Measurements from ENCODE around the gene THG1L.
"Not testable (repeated sequence)": the region's sequence is repeated elsewhere in the genome, so short reads cannot be mapped to it uniquely, and the experiment has no call there.

Gene THG1L

DNA sequence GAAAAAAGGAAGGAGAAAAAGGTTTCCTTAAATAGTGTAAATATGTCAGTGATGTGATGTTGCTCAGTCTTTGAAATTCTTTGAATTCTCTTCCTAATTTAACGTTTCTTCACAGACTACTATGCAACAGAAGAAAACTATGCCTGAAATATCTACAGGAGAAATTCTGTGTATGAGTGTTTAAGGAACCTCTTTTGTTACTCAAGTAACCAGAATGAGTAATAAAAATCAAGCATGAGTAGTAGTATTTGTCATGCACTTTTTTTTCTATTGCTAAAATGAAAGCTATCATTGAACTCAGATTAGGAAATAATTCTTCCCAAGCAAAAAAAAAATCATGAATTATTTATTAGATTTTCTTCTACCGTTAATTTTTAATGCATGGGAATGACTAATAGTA lies 20.3 kb upstream of the THG1L start:
- DNase-seq, result no peak
- H3K9me3 Mint-ChIP-seq, result no peaks in the 10 kb centered on the region
- H3K36me3 Mint-ChIP-seq, result peaks cover 0 to 8% of the 10 kb centered on the region in 2 donors
- no peak overlapping the region for H3K4me3 Mint-ChIP-seq
- H3K27ac Mint-ChIP-seq, result no peak overlapping the region
- H3K4me1 Mint-ChIP-seq, result peaks cover 0 to 5% of the 10 kb centered on the region in 2 donors
- no peaks in the 10 kb centered on the region for H3K27me3 Mint-ChIP-seq
- peak in 1 of 2 donors; percentile 61 for ATAC-seq (replicated peaks)

DNA sequence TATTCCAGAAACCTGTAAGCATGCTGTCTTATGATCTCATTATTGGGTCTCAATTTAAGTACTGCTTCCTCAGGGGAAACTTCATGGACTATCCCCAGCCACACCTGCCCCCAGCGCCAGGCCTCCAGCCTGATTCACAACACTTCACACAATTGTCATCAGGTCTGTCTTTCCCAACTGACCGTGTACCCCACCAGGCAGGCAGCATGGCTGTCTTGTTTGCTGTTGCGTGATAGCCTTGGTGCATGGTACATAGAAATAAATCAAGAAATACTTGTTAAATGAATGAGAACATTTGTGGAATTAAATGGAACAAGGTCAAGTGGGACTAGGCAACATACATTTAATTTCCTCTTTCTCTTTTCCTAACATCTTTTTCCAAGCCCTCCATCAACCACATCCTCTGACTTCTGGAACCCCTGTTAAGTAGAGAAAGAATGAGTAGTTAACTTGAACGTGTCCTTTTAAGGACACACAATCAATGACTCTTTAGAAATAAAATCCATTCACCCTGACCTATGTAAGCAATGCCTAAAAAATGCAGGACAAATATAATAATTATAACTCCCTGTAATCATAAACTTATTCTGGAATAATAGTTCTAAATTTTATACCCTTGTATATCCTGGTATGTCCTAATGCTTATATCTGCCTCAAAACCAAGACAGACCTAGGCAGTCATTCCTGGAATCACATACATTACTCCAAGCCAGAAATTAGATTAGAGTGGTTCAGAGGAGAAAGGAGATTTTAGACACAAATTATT lies 17.2 kb upstream of the THG1L start:
- Mint-ChIP-seq H3K27me3 (no peaks in the 10 kb centered on the region), H3K4me1 (peaks cover 13 to 16% of the 10 kb centered on the region in 2 donors), H3K27ac (no peak overlapping the region), H3K9me3 (no peaks in the 10 kb centered on the region), H3K36me3 (peaks cover 3 to 11% of the 10 kb centered on the region in 2 donors), H3K4me3 (no peak overlapping the region)
- DNase-seq (no peak), ATAC-seq (replicated peaks) (no peak)

DNA sequence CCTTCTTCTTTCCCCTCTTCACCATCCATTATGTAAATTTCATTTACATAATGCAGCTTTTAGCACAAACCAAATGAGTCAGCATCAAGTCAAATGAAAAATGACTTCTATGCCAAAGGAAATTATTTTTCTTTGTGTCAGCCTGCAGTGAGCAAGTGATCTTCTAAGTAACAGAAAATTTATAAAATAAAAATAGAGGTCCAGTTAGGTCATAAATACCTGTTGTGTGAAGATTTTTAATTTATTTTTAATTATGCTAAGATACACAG lies 16.7 kb upstream of the THG1L start:
- Mint-ChIP-seq H3K4me3 (no peak overlapping the region), H3K27me3 (no peaks in the 10 kb centered on the region)
- no peak for ATAC-seq (replicated peaks)

DNA sequence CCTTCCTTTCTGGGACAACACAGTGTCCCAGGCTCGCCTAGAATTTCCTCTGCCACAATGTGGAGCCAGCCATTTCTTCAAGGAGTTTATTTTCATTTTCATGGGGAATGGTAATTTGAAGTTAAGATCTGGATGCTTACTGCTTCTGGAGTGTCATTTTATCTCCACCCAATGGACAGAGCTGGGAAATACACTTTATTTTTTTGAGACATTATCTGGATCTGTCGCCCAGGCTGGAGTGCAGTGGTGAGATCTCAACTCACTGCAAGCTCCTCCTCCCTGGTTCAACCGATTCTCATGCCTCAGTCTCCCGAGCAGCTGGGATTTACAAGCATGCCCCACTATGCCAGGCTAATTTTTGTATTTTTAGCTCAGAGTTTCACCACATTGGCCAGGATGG lies 12.7 kb upstream of the THG1L start:
- Mint-ChIP-seq H3K4me1 (peaks cover 15 to 16% of the 10 kb centered on the region in 2 donors), H3K4me3 (no peak overlapping the region), H3K36me3 (peaks cover 9 to 19% of the 10 kb centered on the region in 2 donors), H3K27ac (peak overlapping the region; percentile 65), H3K9me3 (peaks cover 0 to 3% of the 10 kb centered on the region in 2 donors), H3K27me3 (no peaks in the 10 kb centered on the region)
- DNase-seq (no peak), ATAC-seq (replicated peaks) (peak; percentile 83 to 89)

More for the DNA sequence above, 16.7 kb upstream of the THG1L start:
- Mint-ChIP-seq H3K4me1 (peaks cover 13 to 16% of the 10 kb centered on the region in 2 donors), H3K9me3 (no peaks in the 10 kb centered on the region), H3K36me3 (peaks cover 3 to 11% of the 10 kb centered on the region in 2 donors), H3K27ac (no peak overlapping the region)
- DNase-seq, result no peak

DNA sequence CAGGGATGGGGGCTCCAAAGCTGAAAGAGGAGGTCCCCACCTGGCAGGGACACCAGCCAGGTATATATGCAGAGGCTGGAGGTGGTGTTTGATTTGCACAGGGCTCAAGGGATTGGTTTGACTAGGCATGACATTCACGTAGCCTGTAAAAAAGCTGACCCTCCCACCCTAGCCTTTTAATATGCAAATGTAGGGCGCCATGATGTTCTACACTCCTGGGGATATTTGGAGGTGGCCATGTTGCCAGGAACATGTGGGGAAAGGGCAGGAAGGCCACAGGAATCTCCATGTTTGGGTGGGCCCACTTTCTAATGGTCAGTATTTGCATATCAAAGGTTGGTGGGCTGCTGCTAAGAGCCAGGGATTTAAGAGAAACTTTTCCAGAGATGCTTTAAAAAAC lies 12.0 kb upstream of the THG1L start:
- ATAC-seq (replicated peaks) (no peak), DNase-seq (no peak)
- Mint-ChIP-seq H3K36me3 (peaks cover 9 to 12% of the 10 kb centered on the region in 2 donors), H3K4me3 (no peak overlapping the region), H3K27ac (no peak overlapping the region), H3K9me3 (peaks cover 0 to 3% of the 10 kb centered on the region in 2 donors), H3K27me3 (no peaks in the 10 kb centered on the region), H3K4me1 (peaks cover 15 to 23% of the 10 kb centered on the region in 2 donors)

DNA sequence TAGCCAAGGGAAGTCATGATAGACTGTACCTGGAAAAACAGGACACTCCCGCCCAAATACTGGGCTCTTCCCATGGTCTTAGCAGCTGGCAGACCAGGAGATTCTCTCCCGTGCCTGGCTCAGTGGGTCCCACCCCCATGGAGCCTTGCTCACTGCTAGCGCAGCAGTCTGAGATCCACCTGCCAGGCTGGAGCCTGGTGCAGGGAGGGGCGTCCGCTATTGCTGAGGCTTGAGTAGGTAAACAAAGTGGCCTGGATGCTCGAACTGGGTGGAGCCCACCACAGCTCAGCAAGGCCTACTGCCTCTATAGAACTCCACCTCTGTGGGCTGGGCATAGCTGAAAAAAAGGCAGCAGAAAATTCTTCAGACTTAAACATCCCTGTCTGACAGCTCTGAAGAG lies 10.1 kb upstream of the THG1L start:
- Mint-ChIP-seq H3K9me3 (peaks cover 0 to 8% of the 10 kb centered on the region in 2 donors), H3K36me3 (peaks cover 12 to 22% of the 10 kb centered on the region in 2 donors), H3K27me3 (no peaks in the 10 kb centered on the region), H3K4me3 (no peak overlapping the region), H3K27ac (no peak overlapping the region), H3K4me1 (peaks cover 22 to 35% of the 10 kb centered on the region in 2 donors)
- ATAC-seq (replicated peaks) (no peak), DNase-seq (no peak)

DNA sequence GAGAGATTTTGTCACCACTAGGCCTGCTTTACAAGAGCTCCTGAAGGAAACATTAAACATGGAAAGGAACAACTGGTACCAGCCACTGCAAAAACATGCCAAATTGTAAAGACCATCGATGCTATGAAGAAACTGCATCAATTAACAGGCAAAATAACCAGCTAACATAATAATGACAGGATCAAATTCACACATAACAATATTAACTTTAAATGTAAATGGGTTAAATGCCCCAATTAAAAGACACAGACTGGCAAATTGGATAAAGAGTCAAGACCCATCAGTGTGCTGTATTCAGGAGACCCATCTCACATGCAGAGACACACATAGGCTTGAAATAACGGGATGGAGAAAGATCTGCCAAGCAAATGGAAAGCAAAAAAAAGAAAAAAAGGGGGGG lies 8.3 kb upstream of the THG1L start:
- H3K27ac Mint-ChIP-seq; H3K27me3 Mint-ChIP-seq; ATAC-seq (replicated peaks); H3K4me3 Mint-ChIP-seq; H3K9me3 Mint-ChIP-seq; DNase-seq: not testable (repeated sequence)
- Mint-ChIP-seq H3K4me1 (peaks cover 25 to 28% of the 10 kb centered on the region in 2 donors), H3K36me3 (peaks cover 11 to 22% of the 10 kb centered on the region in 2 donors)

DNA sequence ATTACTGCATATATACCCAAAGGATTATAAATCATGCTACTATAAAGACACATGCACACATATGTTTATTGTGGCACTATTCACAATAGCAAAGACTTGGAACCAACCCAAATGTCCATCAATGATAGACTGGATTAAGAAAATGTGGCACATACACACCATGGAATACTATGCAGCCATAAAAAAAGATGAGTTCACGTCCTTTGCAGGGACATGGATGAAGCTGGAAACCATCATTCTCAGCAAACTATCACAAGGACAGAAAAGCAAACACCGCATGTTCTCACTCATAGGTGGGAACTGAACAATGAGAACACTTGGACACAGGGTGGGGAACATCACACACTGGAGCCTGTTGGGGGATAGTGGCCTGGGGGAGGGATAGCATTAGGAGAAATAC lies 4.6 kb upstream of the THG1L start:
- H3K27ac Mint-ChIP-seq; DNase-seq; H3K9me3 Mint-ChIP-seq; ATAC-seq (replicated peaks); H3K27me3 Mint-ChIP-seq; H3K4me3 Mint-ChIP-seq: not testable (repeated sequence)
- Mint-ChIP-seq H3K36me3 (peaks cover 9 to 21% of the 10 kb centered on the region in 2 donors), H3K4me1 (peaks cover 22 to 38% of the 10 kb centered on the region in 2 donors)

DNA sequence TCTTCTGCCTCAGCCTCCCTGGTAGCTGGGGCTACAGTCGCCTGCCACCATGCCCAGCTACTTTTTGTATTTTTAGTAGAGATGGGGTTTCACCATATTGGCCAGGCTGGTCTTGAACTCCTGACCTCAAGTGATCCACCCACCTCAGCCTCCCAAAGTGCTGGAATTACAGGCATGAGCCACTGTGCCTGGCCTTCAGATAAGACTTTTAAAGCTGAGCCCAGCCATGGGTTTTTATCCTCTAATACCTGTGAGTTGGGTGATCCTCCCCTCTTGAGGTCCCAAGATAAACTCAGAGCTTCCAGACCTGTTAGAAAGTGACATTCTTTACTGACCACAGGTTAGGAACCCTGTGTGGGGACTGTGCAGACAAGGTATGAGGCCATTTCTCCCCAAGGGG lies 3.4 kb upstream of the THG1L start:
- H3K9me3 Mint-ChIP-seq; ATAC-seq (replicated peaks); H3K27ac Mint-ChIP-seq; H3K27me3 Mint-ChIP-seq; DNase-seq; H3K4me3 Mint-ChIP-seq: not testable (repeated sequence)
- Mint-ChIP-seq H3K36me3 (peaks cover 7 to 24% of the 10 kb centered on the region in 2 donors), H3K4me1 (peaks cover 27 to 45% of the 10 kb centered on the region in 2 donors)

DNA sequence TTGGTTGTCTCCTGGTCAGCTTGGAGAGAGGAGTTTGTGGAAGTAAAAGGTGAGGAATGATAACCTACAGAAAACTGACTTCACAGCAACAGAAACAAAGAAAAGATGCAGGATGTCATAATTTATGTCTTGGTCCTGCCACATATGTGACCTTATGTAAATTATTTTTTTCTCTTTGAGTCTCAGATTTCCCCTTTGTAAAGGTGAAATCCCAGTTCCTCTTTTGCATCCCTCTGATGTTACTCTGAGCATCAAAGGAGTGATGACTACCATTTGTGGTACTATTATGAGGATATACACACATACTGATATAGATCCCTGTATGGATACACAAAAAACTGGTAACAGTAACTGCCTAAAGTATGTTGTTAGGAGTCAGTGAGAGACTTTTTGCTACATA lies 1.4 kb upstream of the THG1L start:
- peak; percentile 78 to 79 for ATAC-seq (replicated peaks)
- H3K27ac Mint-ChIP-seq, result peak overlapping the region; percentile 67
- no peak for DNase-seq

DNA sequence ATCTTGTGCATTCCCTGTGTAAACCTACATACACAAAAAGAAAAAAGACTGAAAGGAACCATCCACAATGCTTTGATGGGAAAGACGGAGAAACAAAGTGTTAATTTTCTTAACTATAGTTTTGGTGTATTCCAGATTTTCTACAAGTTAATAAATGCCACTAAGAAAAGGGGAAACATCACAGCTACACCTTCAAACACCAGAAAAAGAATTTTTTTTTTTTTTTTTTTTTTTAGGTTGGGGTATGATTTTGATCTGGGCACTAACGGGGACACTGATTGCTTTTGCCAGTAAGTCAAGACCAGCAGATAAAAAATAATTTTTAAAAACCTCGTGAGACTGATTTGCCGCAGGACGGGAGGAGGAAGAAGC lies 334 bp upstream of the THG1L start:
- peaks cover 10 to 25% of the 10 kb centered on the region in 2 donors for H3K36me3 Mint-ChIP-seq
- H3K4me1 Mint-ChIP-seq, result peaks cover 16 to 26% of the 10 kb centered on the region in 2 donors
- H3K9me3 Mint-ChIP-seq, result peaks cover 0 to 4% of the 10 kb centered on the region in 2 donors
- peak overlapping the region; percentile 94 to 95 for H3K4me3 Mint-ChIP-seq
- no peak for ATAC-seq (replicated peaks)
- DNase-seq, result no peak
- no peaks in the 10 kb centered on the region for H3K27me3 Mint-ChIP-seq
- peak overlapping the region; percentile 99 for H3K27ac Mint-ChIP-seq

More for the DNA sequence above, 1.4 kb upstream of the THG1L start:
- peaks cover 13 to 31% of the 10 kb centered on the region in 2 donors for H3K36me3 Mint-ChIP-seq
- H3K4me3 Mint-ChIP-seq, result no peak overlapping the region
- peaks cover 22 to 34% of the 10 kb centered on the region in 2 donors for H3K4me1 Mint-ChIP-seq
- peaks cover 0 to 7% of the 10 kb centered on the region in 2 donors for H3K9me3 Mint-ChIP-seq
- H3K27me3 Mint-ChIP-seq, result no peaks in the 10 kb centered on the region

DNA sequence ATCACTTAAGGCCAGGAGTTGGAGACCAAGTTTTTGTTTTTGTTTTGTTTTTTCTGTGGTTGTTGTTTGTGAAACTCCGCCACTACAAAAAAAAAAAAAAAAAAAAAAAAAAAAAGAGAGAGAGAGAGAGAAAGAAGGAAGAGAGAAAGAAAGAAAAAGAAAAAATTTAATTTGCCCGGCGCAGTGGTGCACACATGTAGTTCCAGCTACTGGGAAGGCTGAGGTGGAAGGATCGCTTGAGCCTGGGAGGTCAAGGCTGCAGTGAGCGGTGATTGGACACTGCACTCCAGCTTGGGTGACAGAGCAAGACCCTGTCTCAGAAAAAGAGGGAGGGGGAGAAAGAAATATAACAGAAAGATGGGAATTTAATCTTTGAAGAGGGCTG lies 902 bp downstream of the THG1L start:
- Mint-ChIP-seq H3K36me3 (peaks cover 19 to 27% of the 10 kb centered on the region in 2 donors), H3K27ac (no peak overlapping the region), H3K27me3 (no peaks in the 10 kb centered on the region), H3K9me3 (no peaks in the 10 kb centered on the region), H3K4me1 (peaks cover 10 to 26% of the 10 kb centered on the region in 2 donors), H3K4me3 (peak overlapping the region; percentile 94 to 95)
- ATAC-seq (replicated peaks), result no peak
- DNase-seq, result no peak

DNA sequence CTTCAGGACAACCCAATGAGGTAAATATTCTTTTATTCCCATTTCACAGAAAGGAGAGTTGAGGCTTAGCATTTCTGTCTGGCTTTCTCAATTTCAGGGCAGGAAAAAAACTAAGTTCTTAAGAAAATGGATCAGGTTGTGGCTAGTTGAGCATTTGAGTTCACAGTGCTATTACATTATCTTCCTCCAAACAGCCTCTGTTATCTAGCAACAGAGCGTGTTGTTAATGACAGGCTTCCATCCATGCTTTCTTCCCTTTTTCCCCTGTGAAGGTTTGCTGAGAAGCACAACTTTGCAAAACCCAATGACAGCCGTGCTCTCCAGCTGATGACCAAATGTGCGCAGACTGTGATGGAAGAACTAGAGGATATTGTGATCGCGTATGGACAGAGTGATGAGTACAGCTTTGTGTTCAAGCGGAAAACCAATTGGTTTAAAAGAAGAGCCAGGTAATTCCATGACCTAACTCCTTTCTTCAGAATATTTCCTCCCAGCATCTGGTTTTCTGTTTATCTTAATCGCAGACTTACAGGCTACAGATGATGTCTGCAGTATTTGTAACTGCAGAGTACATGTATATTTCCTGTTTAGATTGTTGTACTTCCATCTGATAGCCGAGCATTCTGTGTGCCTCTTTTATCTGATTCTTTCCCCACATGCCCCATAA lies 1.5 kb downstream of the THG1L start:
- peak overlapping the region; percentile 25 for H3K27ac Mint-ChIP-seq

DNA sequence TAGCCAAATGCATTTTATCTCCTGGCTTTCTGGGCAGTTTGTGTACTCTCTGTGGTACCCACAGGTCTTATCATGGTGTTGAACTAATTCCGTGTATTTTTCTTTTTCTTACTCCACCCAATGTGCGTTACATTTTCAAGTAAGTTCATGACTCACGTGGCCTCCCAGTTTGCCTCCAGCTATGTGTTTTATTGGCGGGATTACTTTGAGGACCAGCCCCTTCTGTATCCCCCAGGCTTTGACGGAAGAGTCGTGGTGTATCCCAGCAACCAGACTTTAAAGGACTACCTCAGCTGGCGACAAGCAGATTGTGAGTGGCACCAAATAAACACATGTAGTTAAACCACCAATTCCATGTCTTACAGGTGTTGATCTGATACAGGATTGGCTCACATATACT lies 3.2 kb downstream of the THG1L start:
- Mint-ChIP-seq H3K27ac (no peak overlapping the region), H3K9me3 (no peaks in the 10 kb centered on the region), H3K4me1 (peaks cover 10 to 23% of the 10 kb centered on the region in 2 donors), H3K36me3 (peaks cover 21 to 37% of the 10 kb centered on the region in 2 donors), H3K4me3 (no peak overlapping the region), H3K27me3 (no peaks in the 10 kb centered on the region)
- DNase-seq (no peak), ATAC-seq (replicated peaks) (no peak)

More for the DNA sequence above, 1.5 kb downstream of the THG1L start:
- H3K36me3 Mint-ChIP-seq, result peaks cover 19 to 29% of the 10 kb centered on the region in 2 donors
- no peaks in the 10 kb centered on the region for H3K9me3 Mint-ChIP-seq
- peaks cover 10 to 26% of the 10 kb centered on the region in 2 donors for H3K4me1 Mint-ChIP-seq
- ATAC-seq (replicated peaks), result no peak
- H3K27me3 Mint-ChIP-seq, result no peaks in the 10 kb centered on the region
- DNase-seq, result no peak
- H3K4me3 Mint-ChIP-seq, result no peak overlapping the region

DNA sequence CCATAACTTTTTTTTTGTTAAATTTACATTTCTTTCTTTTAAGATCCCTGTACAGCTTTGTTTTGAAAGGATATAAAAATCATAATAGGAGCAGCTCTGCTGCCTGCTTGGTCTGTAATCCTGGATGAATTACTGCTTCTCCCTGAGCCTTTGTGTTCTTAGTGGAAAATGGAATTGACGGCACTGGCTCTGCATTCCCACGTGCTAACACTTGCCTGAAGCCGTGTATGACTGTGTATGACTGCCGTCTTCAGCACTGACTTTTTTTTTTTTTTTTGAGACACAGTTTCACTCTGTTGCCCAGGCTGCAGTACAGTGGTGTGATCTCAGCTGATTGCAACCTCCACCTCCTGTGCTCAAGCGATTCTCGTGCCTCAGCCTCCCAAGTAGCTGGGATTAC lies 4.8 kb downstream of the THG1L start:
- no peak for ATAC-seq (replicated peaks)
- H3K4me3 Mint-ChIP-seq, result no peak overlapping the region
- H3K36me3 Mint-ChIP-seq, result peaks cover 24 to 44% of the 10 kb centered on the region in 2 donors

More for the DNA sequence above, 4.8 kb downstream of the THG1L start:
- no peaks in the 10 kb centered on the region for H3K9me3 Mint-ChIP-seq
- no peak for DNase-seq
- no peaks in the 10 kb centered on the region for H3K27me3 Mint-ChIP-seq
- H3K27ac Mint-ChIP-seq, result no peak overlapping the region
- H3K4me1 Mint-ChIP-seq, result peaks cover 9 to 12% of the 10 kb centered on the region in 2 donors

Measured in stimulated activated naive B cell treated with anti-CD40 and anti-IgM and Interleukin-4, amounts not matched to agents 10 μg/mL and 1 μg/mL and 100 μg/mL, for 72 hours (primary cell).